GM12878 (cell line): ENCODE results near the gene DNAJC27. TPM values are rescaled to one million over a fixed set of nuclear protein-coding genes. Genes with fewer than 3 reads are reported as not detected.

Experiments
- ATAC-seq: fragments of 200-7000 bp; cut with Tn5 transposase; 3 replicates; pipeline ENCODE4 v1.9.1; 2020; ENCODE audit warnings: mild to moderate bottlenecking, moderate library complexity
- BruUV-seq: library from RNA; stranded (reverse); fragments of 400-500 nt; replicated peaks from 2 replicates; lab custom pipeline; 2021; lab: Mats Ljungman, UMichigan
- CTCF ChIA-PET: fragments of 300-600 bp; sonication (Branson Sonifier 250); formaldehyde crosslinking; extraction: SDS; loops from one replicate; lab custom pipeline; 2021; ENCODE audit warnings: inconsistent platforms; lab: Yijun Ruan, JAX
- POLR2A ChIA-PET: fragments of 350-600 bp; formaldehyde crosslinking; extraction: SDS; loops from one replicate; lab custom pipeline; 2021; ENCODE audit warnings: inconsistent platforms; lab: Charles Lee
- RAD21 ChIA-PET: fragments of 300-600 bp; sonication (Branson Sonifier 250); formaldehyde crosslinking; loops from one replicate; lab custom pipeline; 2023; ENCODE audit warnings: antibody characterized with exemption; ENCODE audit not compliant: unreplicated experiment; lab: Charles Lee
- SMC1A ChIA-PET: fragments of 300-600 bp; sonication (Branson Sonifier 250); formaldehyde crosslinking; loops from one replicate; lab custom pipeline; 2023; ENCODE audit not compliant: unreplicated experiment, uncharacterized antibody; lab: Charles Lee
- DNase-seq: peaks from one replicate; pipeline ENCODE4 v3.0.0-alpha.2; 2011; ENCODE audit warnings: low read depth, low spot score
- FAIRE-seq: peaks from 3 replicates; lab custom pipeline; 2011; peaks lifted over from hg19 to GRCh38; lab: Jason Lieb, UNC
- H2AFZ ChIP-seq: 2 replicates; pipeline ENCODE4 v1.6.0; 2011; ENCODE audit warnings: low read depth, low read length, control low read depth; ENCODE audit not compliant: control insufficient read depth
- H3K27ac ChIP-seq: 2 replicates; pipeline ENCODE4 v1.5.1; 2011; ENCODE audit warnings: control low read depth; ENCODE audit not compliant: control insufficient read depth, insufficient read depth
- H3K27me3 ChIP-seq, 2 experiments: replicated peaks in 1 of 2; 2 replicates each; pipeline versions ENCODE4 v1.6.0 to v1.6.1; 2011; ENCODE audit warnings: low read length in 1 of 2; ENCODE audit not compliant: control insufficient read depth in 2 of 2, insufficient read depth in 2 of 2
- H3K36me3 ChIP-seq, 2 experiments: 2 replicates each; pipeline ENCODE4 v1.5.1; 2011; ENCODE audit warnings: low read length in 1 of 2; ENCODE audit not compliant: control insufficient read depth in 2 of 2, insufficient read depth in 2 of 2
- H3K4me1 ChIP-seq: 2 replicates; pipeline ENCODE4 v1.6.1; 2011; ENCODE audit warnings: mild to moderate bottlenecking, low read length, moderate library complexity, mixed read lengths; ENCODE audit not compliant: control insufficient read depth, insufficient read depth
- H3K4me2 ChIP-seq: 2 replicates; pipeline ENCODE4 v1.6.0; 2011; ENCODE audit warnings: control low read depth; ENCODE audit not compliant: control insufficient read depth, insufficient read depth
- H3K4me3 ChIP-seq: fragments of 200-600 bp; sonication (generic); 2 replicates; pipeline ENCODE4 v1.5.1; 2016
- H3K79me2 ChIP-seq: 2 replicates; pipeline ENCODE4 v1.6.0; 2011; ENCODE audit warnings: low read length; ENCODE audit not compliant: control insufficient read depth, insufficient read depth
- H3K9ac ChIP-seq: 2 replicates; pipeline ENCODE4 v1.8.0; 2011; ENCODE audit warnings: low read length, control low read depth, mixed read lengths; ENCODE audit not compliant: control insufficient read depth, insufficient read depth
- H3K9me3 ChIP-seq: replicated peaks from 3 replicates; pipeline ENCODE4 v1.5.1; 2011; ENCODE audit warnings: mild to moderate bottlenecking, low read length; ENCODE audit not compliant: control insufficient read depth, insufficient read depth
- H4K20me1 ChIP-seq: 2 replicates; pipeline ENCODE4 v1.6.0; 2011; ENCODE audit not compliant: control insufficient read depth, insufficient read depth
- ASH2L ChIP-seq: fragments of 300-600, 200-600 bp; sonication (generic); IDR thresholded peaks from 2 replicates; pipeline ENCODE4 v1.6.1; 2017; ENCODE audit warnings: low read depth, mild to moderate bottlenecking, borderline replicate concordance
- CREM ChIP-seq: IDR thresholded peaks from 2 replicates; pipeline ENCODE4 v1.6.1; 2014; ENCODE audit warnings: antibody characterized with exemption, low read depth
- EED ChIP-seq: sonication (generic); IDR thresholded peaks from 2 replicates; pipeline ENCODE4 v1.6.1; 2016; ENCODE audit warnings: antibody characterized with exemption, low read depth
- FOXM1 ChIP-seq: IDR thresholded peaks from 2 replicates; pipeline ENCODE4 v1.6.1; 2012; ENCODE audit warnings: low read depth, mild to moderate bottlenecking, inconsistent platforms, low read length, moderate library complexity
- HDAC2 ChIP-seq: fragments of 200-600 bp; sonication (generic); IDR thresholded peaks from 2 replicates; pipeline ENCODE4 v1.6.1; 2017
- MXI1 ChIP-seq: fragments of 150-350 bp; IDR thresholded peaks from 2 replicates; pipeline ENCODE4 v1.6.1; 2011; ENCODE audit warnings: low read depth, mild to moderate bottlenecking, inconsistent platforms, low read length, improper control_type of control experiment
- NFXL1 ChIP-seq: fragments of 450-650 bp; IDR thresholded peaks from 2 replicates; pipeline ENCODE4 v1.6.1; 2017; ENCODE audit warnings: antibody characterized with exemption, mild to moderate bottlenecking, borderline replicate concordance
- SP1 ChIP-seq: IDR thresholded peaks from one replicate; pipeline ENCODE4 v1.6.1; 2011; ENCODE audit warnings: low read depth, low read length
- WGBS: methylation state at CpG from one replicate; pipeline ENCODE4 v1.1.6; 2016; ENCODE audit warnings: low lambda C conversion rate; ENCODE audit not compliant: insufficient replicate concordance, insufficient coverage; ENCODE audit errors: missing lambda C conversion rate; 5-methylcytosine and 5-hydroxymethylcytosine counted together
- in situ Hi-C: fragments of 300-500 bp; cut with MboI; formaldehyde crosslinking; loops from 9 replicates; pipeline ENCODE4 v1.14.3; 2018; ENCODE audit warnings: mixed read lengths
- intact Hi-C: fragments of 100-400 bp; cut with micrococcal nuclease; formaldehyde crosslinking; loops from one replicate; pipeline ENCODE4 v1.14.2; 2022; ENCODE audit not compliant: unreplicated experiment
- polyA plus RNA-seq, 11 experiments: library from polyadenylated mRNA; depleted of rRNA in 4 of 11; unstranded in 6 of 11; stranded (reverse) in 5 of 11; fragments of >200 nt; fragmentation: Nextera tagmentation in 4 of 11; fragmentation: Illumina TruSeq in 1 of 11; extraction: Ambion mirVana in 4 of 11; extraction: Trizol in 1 of 11; gene quantifications; 1 replicate in 1 of 11; 2 replicates in 10 of 11; pipeline versions ENCODE4 v1.2.1 to v1.2.3, GENCODE V29; 2011 to 2016; ENCODE audit warnings: inconsistent platforms in 2 of 11, missing spikeins in 2 of 11, low read depth in 1 of 11
- total RNA-seq, 4 experiments: library from RNA; depleted of rRNA in 3 of 4; stranded (reverse); fragments of >200 nt in 3 of 4; fragmentation: Illumina TruSeq in 1 of 4; extraction: Trizol in 1 of 4; gene quantifications; 2 replicates each; pipeline versions ENCODE4 v1.2.1 to v1.2.3, GENCODE V29; 2013 to 2021
- TF ChIP-seq, protein P1 (sequence below): IDR thresholded peaks from 2 replicates; pipeline ENCODE4 v1.6.1; 2011; ENCODE audit warnings: borderline replicate concordance, low read depth, mild to moderate bottlenecking, moderate library complexity, low read length; ENCODE audit not compliant: insufficient read depth, poor library complexity, severe bottlenecking
- TF ChIP-seq, protein P2 (sequence below): fragments of 450-650 bp; IDR thresholded peaks from 2 replicates; pipeline ENCODE4 v1.6.1; 2016; ENCODE audit warnings: mild to moderate bottlenecking
- TF ChIP-seq, protein P3 (sequence below): IDR thresholded peaks from 2 replicates; pipeline ENCODE4 v1.6.1; 2012; ENCODE audit warnings: low read depth, low read length, improper control_type of control experiment
- TF ChIP-seq, protein P4 (sequence below): IDR thresholded peaks from 2 replicates; pipeline ENCODE4 v1.6.1; 2012; ENCODE audit warnings: mild to moderate bottlenecking, low read depth, low read length

Gene DNAJC27
- total and polyA plus RNA-seq, 10 of the 15 experiments (the other 5 are each of a cell fraction or from before 2014, with no cell fraction given), result 0.95 to 9.6 (median 3.7) TPM

DNA sequence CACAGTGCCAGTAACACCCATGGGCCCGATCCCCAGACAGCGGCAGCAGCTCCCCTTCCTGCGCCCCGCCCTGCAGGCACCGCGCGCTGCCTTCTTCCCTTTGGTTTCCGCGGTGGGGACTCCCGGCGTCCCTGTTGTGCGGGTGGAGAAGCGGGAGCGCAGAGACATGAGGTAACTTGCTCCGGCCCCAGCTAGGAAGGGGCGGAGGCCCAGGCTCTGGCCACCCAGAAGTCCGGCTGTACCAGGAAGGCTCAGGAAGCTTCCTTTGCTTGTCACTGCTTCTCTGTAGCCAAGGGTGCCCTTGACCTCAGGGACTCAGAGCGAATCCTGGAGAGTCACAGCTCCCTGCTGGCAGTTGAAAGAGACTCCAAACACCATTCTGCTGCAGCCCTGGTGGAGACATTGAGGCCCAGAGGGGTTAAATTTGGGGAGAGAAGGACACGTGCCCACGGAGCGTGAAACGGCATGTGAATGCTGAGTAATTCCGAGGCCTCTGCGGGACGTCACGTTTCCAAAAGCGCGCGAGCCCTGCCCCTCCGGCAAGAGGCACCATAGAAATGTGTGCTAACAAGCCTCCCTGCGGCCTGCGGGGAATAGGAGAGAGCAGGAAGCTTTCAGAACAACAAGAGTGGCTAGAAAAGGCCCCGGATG, 45.0 kb downstream of the DNAJC27 start (continued):
- TF ChIP-seq, protein P1, sequence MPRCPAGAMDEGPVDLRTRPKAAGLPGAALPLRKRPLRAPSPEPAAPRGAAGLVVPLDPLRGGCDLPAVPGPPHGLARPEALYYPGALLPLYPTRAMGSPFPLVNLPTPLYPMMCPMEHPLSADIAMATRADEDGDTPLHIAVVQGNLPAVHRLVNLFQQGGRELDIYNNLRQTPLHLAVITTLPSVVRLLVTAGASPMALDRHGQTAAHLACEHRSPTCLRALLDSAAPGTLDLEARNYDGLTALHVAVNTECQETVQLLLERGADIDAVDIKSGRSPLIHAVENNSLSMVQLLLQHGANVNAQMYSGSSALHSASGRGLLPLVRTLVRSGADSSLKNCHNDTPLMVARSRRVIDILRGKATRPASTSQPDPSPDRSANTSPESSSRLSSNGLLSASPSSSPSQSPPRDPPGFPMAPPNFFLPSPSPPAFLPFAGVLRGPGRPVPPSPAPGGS, result no peak
- TF ChIP-seq SP1 (no peak), HDAC2 (no peak), CREM (0 out of 2 replicates have a peak, but pooled peaks have one; percentile 47), EED (peak; percentile 33; the same call in 1 of the 2 replicates)
- TF ChIP-seq, protein P2, sequence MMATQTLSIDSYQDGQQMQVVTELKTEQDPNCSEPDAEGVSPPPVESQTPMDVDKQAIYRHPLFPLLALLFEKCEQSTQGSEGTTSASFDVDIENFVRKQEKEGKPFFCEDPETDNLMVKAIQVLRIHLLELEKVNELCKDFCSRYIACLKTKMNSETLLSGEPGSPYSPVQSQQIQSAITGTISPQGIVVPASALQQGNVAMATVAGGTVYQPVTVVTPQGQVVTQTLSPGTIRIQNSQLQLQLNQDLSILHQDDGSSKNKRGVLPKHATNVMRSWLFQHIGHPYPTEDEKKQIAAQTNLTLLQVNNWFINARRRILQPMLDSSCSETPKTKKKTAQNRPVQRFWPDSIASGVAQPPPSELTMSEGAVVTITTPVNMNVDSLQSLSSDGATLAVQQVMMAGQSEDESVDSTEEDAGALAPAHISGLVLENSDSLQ, result no peak

DNA sequence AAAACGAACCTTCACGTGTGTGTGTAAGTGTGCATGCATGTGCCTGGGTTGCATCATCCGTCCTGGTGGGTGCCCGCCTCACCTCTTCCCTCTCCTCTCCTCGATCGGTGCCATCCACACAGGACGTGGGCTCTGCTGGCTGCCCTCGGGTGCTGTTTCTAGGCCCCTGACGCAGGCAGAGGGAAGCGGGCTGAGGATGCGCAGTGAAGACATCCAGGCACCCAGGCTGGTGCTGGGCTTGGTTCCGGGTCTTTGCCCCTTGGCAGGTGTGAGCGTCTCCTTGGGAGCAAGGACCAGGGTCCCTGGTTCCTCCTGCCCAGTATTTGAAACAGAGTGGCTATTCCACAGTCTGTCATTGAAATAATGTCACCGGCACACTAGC, 45.5 kb downstream of the DNAJC27 start:
- WGBS, result 67% methylated on average over 14 of the region's 14 CpGs
- POLR2A ChIA-PET, result no interaction called here
- no peak overlapping the region for H3K4me3 ChIP-seq
- DNase-seq (no peak), FAIRE-seq (no peak), ATAC-seq (no peak)
- H4K20me1 ChIP-seq, result no peaks in the 10 kb centered on the region
- H3K36me3 ChIP-seq, result no peaks in the 10 kb centered on the region
- RAD21 ChIA-PET, result no interaction called here
- peak overlapping the region; percentile 45 for H3K27ac ChIP-seq
- SMC1A ChIA-PET, result no interaction called here
- intact Hi-C loops, result no loop called here
- CTCF ChIA-PET, result no interaction called here
- H3K9me3 ChIP-seq, result no peaks in the 10 kb centered on the region
- peak overlapping the region; percentile 55; the same call in 1 of the 2 replicates for H3K9ac ChIP-seq
- H3K27me3 ChIP-seq, result no peaks in the 10 kb centered on the region
- in situ Hi-C loops, result no loop called here
- BruUV-seq, result no TSS peak
- H3K4me2 ChIP-seq, result peak overlapping the region; percentile 56
- peak overlapping the region; percentile 81 for H2AFZ ChIP-seq
- peaks cover 24% of the 10 kb centered on the region for H3K4me1 ChIP-seq
- H3K79me2 ChIP-seq, result no peaks in the 10 kb centered on the region
- TF ChIP-seq MXI1 (no peak), NFXL1 (no peak), ASH2L (no peak), FOXM1 (no peak)
- TF ChIP-seq, protein P3, sequence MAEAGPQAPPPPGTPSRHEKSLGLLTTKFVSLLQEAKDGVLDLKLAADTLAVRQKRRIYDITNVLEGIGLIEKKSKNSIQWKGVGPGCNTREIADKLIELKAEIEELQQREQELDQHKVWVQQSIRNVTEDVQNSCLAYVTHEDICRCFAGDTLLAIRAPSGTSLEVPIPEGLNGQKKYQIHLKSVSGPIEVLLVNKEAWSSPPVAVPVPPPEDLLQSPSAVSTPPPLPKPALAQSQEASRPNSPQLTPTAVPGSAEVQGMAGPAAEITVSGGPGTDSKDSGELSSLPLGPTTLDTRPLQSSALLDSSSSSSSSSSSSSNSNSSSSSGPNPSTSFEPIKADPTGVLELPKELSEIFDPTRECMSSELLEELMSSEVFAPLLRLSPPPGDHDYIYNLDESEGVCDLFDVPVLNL, result no peak
- TF ChIP-seq, protein P4, sequence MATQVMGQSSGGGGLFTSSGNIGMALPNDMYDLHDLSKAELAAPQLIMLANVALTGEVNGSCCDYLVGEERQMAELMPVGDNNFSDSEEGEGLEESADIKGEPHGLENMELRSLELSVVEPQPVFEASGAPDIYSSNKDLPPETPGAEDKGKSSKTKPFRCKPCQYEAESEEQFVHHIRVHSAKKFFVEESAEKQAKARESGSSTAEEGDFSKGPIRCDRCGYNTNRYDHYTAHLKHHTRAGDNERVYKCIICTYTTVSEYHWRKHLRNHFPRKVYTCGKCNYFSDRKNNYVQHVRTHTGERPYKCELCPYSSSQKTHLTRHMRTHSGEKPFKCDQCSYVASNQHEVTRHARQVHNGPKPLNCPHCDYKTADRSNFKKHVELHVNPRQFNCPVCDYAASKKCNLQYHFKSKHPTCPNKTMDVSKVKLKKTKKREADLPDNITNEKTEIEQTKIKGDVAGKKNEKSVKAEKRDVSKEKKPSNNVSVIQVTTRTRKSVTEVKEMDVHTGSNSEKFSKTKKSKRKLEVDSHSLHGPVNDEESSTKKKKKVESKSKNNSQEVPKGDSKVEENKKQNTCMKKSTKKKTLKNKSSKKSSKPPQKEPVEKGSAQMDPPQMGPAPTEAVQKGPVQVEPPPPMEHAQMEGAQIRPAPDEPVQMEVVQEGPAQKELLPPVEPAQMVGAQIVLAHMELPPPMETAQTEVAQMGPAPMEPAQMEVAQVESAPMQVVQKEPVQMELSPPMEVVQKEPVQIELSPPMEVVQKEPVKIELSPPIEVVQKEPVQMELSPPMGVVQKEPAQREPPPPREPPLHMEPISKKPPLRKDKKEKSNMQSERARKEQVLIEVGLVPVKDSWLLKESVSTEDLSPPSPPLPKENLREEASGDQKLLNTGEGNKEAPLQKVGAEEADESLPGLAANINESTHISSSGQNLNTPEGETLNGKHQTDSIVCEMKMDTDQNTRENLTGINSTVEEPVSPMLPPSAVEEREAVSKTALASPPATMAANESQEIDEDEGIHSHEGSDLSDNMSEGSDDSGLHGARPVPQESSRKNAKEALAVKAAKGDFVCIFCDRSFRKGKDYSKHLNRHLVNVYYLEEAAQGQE, result no peak
